H1 (cell line): ENCODE results near the gene MICOS13. TPM values are rescaled to one million over a fixed set of nuclear protein-coding genes. Genes with fewer than 3 reads are reported as not detected.

Experiments
- CTCF ChIA-PET: fragments of 300-600 bp; sonication (Branson Sonifier 250); formaldehyde crosslinking; loops from one replicate; lab custom pipeline; 2021; ENCODE audit not compliant: partially characterized antibody; lab: Charles Lee
- POLR2A ChIA-PET: fragments of 300-600 bp; sonication (Branson Sonifier 250); formaldehyde crosslinking; loops from one replicate; lab custom pipeline; 2021; ENCODE audit warnings: inconsistent platforms; ENCODE audit not compliant: partially characterized antibody; lab: Charles Lee
- DNase-seq, 2 experiments: peaks; one replicate each; pipeline versions ENCODE4 v3.0.0 to v3.0.0-alpha.2; 2010 to 2022; ENCODE audit warnings: low spot score in 2 of 2, low read depth in 1 of 2, mixed read lengths in 1 of 2
- FAIRE-seq: peaks from 2 replicates; lab custom pipeline; 2011; peaks lifted over from hg19 to GRCh38; lab: Jason Lieb, UNC
- H2AFZ ChIP-seq: 2 replicates; pipeline ENCODE4 v1.8.1; 2012; ENCODE audit warnings: low read length, inconsistent platforms
- H2AK5ac ChIP-seq: 2 replicates; pipeline ENCODE4 v1.6.1; 2013; ENCODE audit warnings: low read depth, low read length
- H2BK120ac ChIP-seq: replicated peaks from 2 replicates; pipeline ENCODE3; 2013; ENCODE audit warnings: low read depth, low read length, inconsistent platforms
- H2BK12ac ChIP-seq: 2 replicates; pipeline ENCODE4 v1.6.1; 2013; ENCODE audit warnings: low read depth, low read length
- H2BK15ac ChIP-seq: 2 replicates; pipeline ENCODE4 v1.6.1; 2013; ENCODE audit warnings: low read length
- H2BK20ac ChIP-seq: 2 replicates; pipeline ENCODE4 v1.6.1; 2013; ENCODE audit warnings: low read length
- H2BK5ac ChIP-seq: 2 replicates; pipeline ENCODE4 v1.6.1; 2013; ENCODE audit warnings: low read depth, low read length
- H3K14ac ChIP-seq: 2 replicates; pipeline ENCODE4 v1.6.1; 2013; ENCODE audit warnings: inconsistent platforms; ENCODE audit not compliant: insufficient read length
- H3K18ac ChIP-seq: 2 replicates; pipeline ENCODE4 v1.6.1; 2013; ENCODE audit warnings: low read length; ENCODE audit errors: extremely low read depth
- H3K23ac ChIP-seq: 2 replicates; pipeline ENCODE4 v1.6.1; 2013; ENCODE audit warnings: inconsistent platforms; ENCODE audit not compliant: insufficient read length
- H3K23me2 ChIP-seq: 2 replicates; pipeline ENCODE4 v1.6.1; 2013; ENCODE audit warnings: low read depth, low read length
- H3K27ac ChIP-seq: 2 replicates; pipeline ENCODE4 v1.6.1; 2011; ENCODE audit warnings: low read depth, low read length, inconsistent platforms
- H3K27me3 ChIP-seq, 4 experiments: replicated peaks in 1 of 4; 1 replicate in 1 of 4; 2 replicates in 3 of 4; pipeline versions ENCODE4 v1.6.1 to v1.8.1; 2011 to 2013; ENCODE audit warnings: low read length in 3 of 4, mild to moderate bottlenecking in 3 of 4, inconsistent platforms in 2 of 4, mixed read lengths in 2 of 4, moderate library complexity in 1 of 4; ENCODE audit not compliant: control insufficient read depth in 3 of 4, insufficient read depth in 3 of 4; ENCODE audit errors: extremely low read depth in 1 of 4
- H3K36me3 ChIP-seq, 4 experiments: 2 replicates each; pipeline versions ENCODE4 v1.6.1 to v1.8.1; 2011 to 2013; ENCODE audit warnings: mild to moderate bottlenecking in 4 of 4, low read length in 3 of 4, moderate library complexity in 2 of 4, control low read depth in 1 of 4, inconsistent platforms in 1 of 4; ENCODE audit not compliant: insufficient read depth in 4 of 4, control insufficient read depth in 2 of 4
- H3K4ac ChIP-seq: replicated peaks from 2 replicates; pipeline ENCODE3; 2013; ENCODE audit warnings: low read length, low read depth, mixed read lengths, inconsistent platforms; ENCODE audit not compliant: insufficient read length
- H3K4me1 ChIP-seq, 4 experiments: replicated peaks in 1 of 4; 1 replicate in 1 of 4; 2 replicates in 3 of 4; pipeline versions ENCODE4 v1.6.1 to v1.8.1; 2011 to 2013; ENCODE audit warnings: low read length in 3 of 4, inconsistent platforms in 2 of 4, mixed read lengths in 1 of 4; ENCODE audit not compliant: insufficient read depth in 4 of 4, control insufficient read depth in 3 of 4
- H3K4me2 ChIP-seq, 2 experiments: 2 replicates each; pipeline versions ENCODE4 v1.6.1 to v1.8.1; 2011 to 2013; ENCODE audit warnings: low read depth in 2 of 2, low read length in 2 of 2, control low read depth in 1 of 2, inconsistent platforms in 1 of 2, mild to moderate bottlenecking in 1 of 2; ENCODE audit not compliant: insufficient read depth in 1 of 2
- H3K4me3 ChIP-seq, 4 experiments: fragments of 200-600, 300-600 bp in 1 of 4; sonication (generic), shearing (Covaris generic), sonication (Bioruptor Twin) in 1 of 4; 2 replicates each; pipeline versions ENCODE4 v1.5.1 to v1.8.1; 2011 to 2016; ENCODE audit warnings: low read length in 4 of 4, low read depth in 3 of 4, control low read depth in 2 of 4, inconsistent platforms in 2 of 4, mild to moderate bottlenecking in 2 of 4, mixed read lengths in 1 of 4, moderate library complexity in 1 of 4; ENCODE audit not compliant: insufficient read depth in 2 of 4; ENCODE audit errors: extremely low read depth in 1 of 4
- H3K56ac ChIP-seq: replicated peaks from 2 replicates; pipeline ENCODE3; 2013; ENCODE audit warnings: low read depth, mild to moderate bottlenecking, mixed read lengths, low read length, inconsistent platforms; ENCODE audit not compliant: insufficient read length
- H3K79me1 ChIP-seq: 2 replicates; pipeline ENCODE4 v1.6.1; 2013; ENCODE audit warnings: low read depth, low read length, control low read depth
- H3K79me2 ChIP-seq, 2 experiments: 2 replicates each; pipeline versions ENCODE4 v1.6.1 to v1.8.1; 2012 to 2013; ENCODE audit warnings: low read length in 2 of 2, mild to moderate bottlenecking in 2 of 2, inconsistent platforms in 1 of 2; ENCODE audit not compliant: insufficient read depth in 2 of 2, control insufficient read depth in 1 of 2
- H3K9ac ChIP-seq, 4 experiments: replicated peaks in 1 of 4; 1 replicate in 1 of 4; 2 replicates in 3 of 4; pipeline versions ENCODE4 v1.6.1 to v1.8.1; 2011 to 2013; ENCODE audit warnings: low read depth in 3 of 4, low read length in 3 of 4, control low read depth in 2 of 4, mild to moderate bottlenecking in 2 of 4, moderate library complexity in 2 of 4, inconsistent platforms in 1 of 4; ENCODE audit errors: extremely low read depth in 1 of 4
- H3K9me3 ChIP-seq, 2 experiments: 2 replicates each; pipeline versions ENCODE4 v1.6.1 to v1.8.1; 2012 to 2013; ENCODE audit warnings: mild to moderate bottlenecking in 2 of 2, moderate library complexity in 2 of 2, control low read depth in 1 of 2, inconsistent platforms in 1 of 2, low read depth in 1 of 2, low read length in 1 of 2, mixed read lengths in 1 of 2; ENCODE audit not compliant: insufficient read depth in 2 of 2
- H4K20me1 ChIP-seq, 2 experiments: replicated peaks in 1 of 2; 2 replicates each; pipeline versions ENCODE3 to v1.8.1; 2011 to 2013; ENCODE audit warnings: inconsistent platforms in 2 of 2, low read length in 2 of 2, mild to moderate bottlenecking in 1 of 2; ENCODE audit not compliant: insufficient read depth in 2 of 2, control insufficient read depth in 1 of 2
- H4K5ac ChIP-seq: 2 replicates; pipeline ENCODE4 v1.6.1; 2013; ENCODE audit warnings: low read length, low read depth, mixed read lengths, inconsistent platforms; ENCODE audit not compliant: insufficient read length
- H4K8ac ChIP-seq: 2 replicates; pipeline ENCODE4 v1.8.0; 2013; ENCODE audit warnings: mild to moderate bottlenecking, moderate library complexity, low read length, inconsistent platforms; ENCODE audit not compliant: insufficient read depth; ENCODE audit errors: extremely low read depth
- H4K91ac ChIP-seq: replicated peaks from 2 replicates; pipeline ENCODE3; 2013; ENCODE audit warnings: low read length, mixed read lengths, inconsistent platforms; ENCODE audit not compliant: insufficient read length
- KDM1A ChIP-seq: fragments of 200-600, 300-600 bp; sonication (generic); IDR thresholded peaks from 2 replicates; pipeline ENCODE4 v1.7.1; 2016; ENCODE audit warnings: mild to moderate bottlenecking, low read length, borderline replicate concordance
- MAFK ChIP-seq: IDR thresholded peaks from 2 replicates; pipeline ENCODE4 v1.6.1; 2012; ENCODE audit warnings: low read depth, mild to moderate bottlenecking, improper control_type of control experiment, low read length
- PHF8 ChIP-seq: fragments of 200-600 bp; sonication (generic); conservative IDR thresholded peaks from 2 replicates; pipeline ENCODE4 v1.7.1; 2012; ENCODE audit warnings: low read depth, mild to moderate bottlenecking, inconsistent platforms, low read length, moderate library complexity
- POLR2AphosphoS5 ChIP-seq: IDR thresholded peaks from 2 replicates; pipeline ENCODE4 v1.6.1; 2011; ENCODE audit warnings: low read depth, low read length
- POU5F1 ChIP-seq: IDR thresholded peaks from 2 replicates; pipeline ENCODE4 v1.6.1; 2011; ENCODE audit warnings: low read depth, mild to moderate bottlenecking, low read length, moderate library complexity
- SIN3A ChIP-seq, 2 experiments: IDR thresholded peaks in 1 of 2; conservative IDR thresholded peaks in 1 of 2; 2 replicates each; pipeline ENCODE4 v1.6.1; 2011 to 2012; ENCODE audit warnings: low read length in 2 of 2, improper control_type of control experiment in 1 of 2, low read depth in 1 of 2, mild to moderate bottlenecking in 1 of 2
- SIRT6 ChIP-seq: IDR thresholded peaks from one replicate; pipeline ENCODE4 v1.7.1; 2012; ENCODE audit warnings: low read length, inconsistent platforms
- SP1 ChIP-seq: IDR thresholded peaks from 2 replicates; pipeline ENCODE4 v1.6.1; 2011; ENCODE audit warnings: low read depth, low read length
- SP2 ChIP-seq: IDR thresholded peaks from 2 replicates; pipeline ENCODE4 v1.6.1; 2012; ENCODE audit warnings: mild to moderate bottlenecking, low read length, inconsistent platforms
- SP4 ChIP-seq: IDR thresholded peaks from 2 replicates; pipeline ENCODE4 v1.6.1; 2012; ENCODE audit warnings: low read length, inconsistent platforms
- TCF12 ChIP-seq: IDR thresholded peaks from 2 replicates; pipeline ENCODE4 v1.6.1; 2011; ENCODE audit warnings: low read depth, mild to moderate bottlenecking, low read length
- TEAD4 ChIP-seq: IDR thresholded peaks from 2 replicates; pipeline ENCODE4 v1.6.1; 2012; ENCODE audit warnings: low read depth, low read length, inconsistent platforms, mixed read lengths
- YY1 ChIP-seq: IDR thresholded peaks from 2 replicates; pipeline ENCODE4 v1.6.1; 2011; ENCODE audit warnings: low read depth, mild to moderate bottlenecking, low read length
- WGBS, 2 experiments: shearing (Covaris generic) in 1 of 2; methylation state at CpG; one replicate each; pipeline versions ENCODE4 v1.1.6 to v1.1.7; 2013 to 2015; ENCODE audit warnings: low lambda C conversion rate in 2 of 2, mixed read lengths in 2 of 2, inconsistent platforms in 1 of 2, low coverage in 1 of 2, missing lambda C conversion rate in 1 of 2; ENCODE audit not compliant: insufficient replicate concordance in 2 of 2, insufficient coverage in 1 of 2, insufficient read length in 1 of 2; ENCODE audit errors: extremely low coverage in 1 of 2, missing lambda C conversion rate in 1 of 2; 5-methylcytosine and 5-hydroxymethylcytosine counted together
- polyA plus RNA-seq, 7 experiments: library from polyadenylated mRNA; depleted of rRNA in 3 of 7; stranded (reverse) in 5 of 7; unstranded in 2 of 7; fragments of >200 nt in 5 of 7; fragments of 200-250 nt in 2 of 7; gene quantifications; 1 replicate in 5 of 7; 2 replicates in 1 of 7; 4 replicates in 1 of 7; pipeline versions ENCODE4 v1.2.1 to v1.2.3, GENCODE V29; 2011 to 2013; ENCODE audit warnings: missing spikeins in 2 of 7, mixed read lengths in 2 of 7
- total RNA-seq: library from RNA; stranded (reverse); fragmentation: NEBNext Ultra II Directional; extraction: Animal tissue kit (Norgen Biotek cat#: 25700); gene quantifications from 2 replicates; pipeline ENCODE4 v1.2.1, GENCODE V29; 2021

MICOS13 gene
- total and polyA plus RNA-seq, 2 of the 8 experiments (the other 6 are each of a cell fraction or from before 2014, with no cell fraction given) = 17.3 to 36.1 TPM

- Histone ChIP-seq H3K4ac (no peak overlapping the region), H2BK15ac (no peak overlapping the region), H3K4me3 (no peak overlapping the region), H2BK20ac (no peak overlapping the region), H3K14ac (no peak overlapping the region), H2BK12ac (no peak overlapping the region), H4K91ac (no peak overlapping the region), H3K36me3 (peaks cover 16 to 31% (median 22%) of the 10 kb centered on the region in 4 experiments), H4K20me1 (peaks cover 0 to 5% of the 10 kb centered on the region in 2 experiments), H3K4me1 (peaks cover 0 to 9% (median 6%) of the 10 kb centered on the region in 4 experiments; a peak in 5 of 7 replicates), H3K79me1 (0 out of 2 replicates have a peak, but pooled peaks cover 3% of the 10 kb centered on the region), H3K79me2 (no peaks in the 10 kb centered on the region), H2AFZ (no peak overlapping the region), H4K8ac (no peak overlapping the region), H3K23ac (no peak overlapping the region), H3K9me3 (no peaks in the 10 kb centered on the region), H3K23me2 (peaks cover 7% of the 10 kb centered on the region; the same call in 1 of the 2 replicates), H2BK5ac (no peak overlapping the region), H2BK120ac (no peak overlapping the region), H3K27ac (no peak overlapping the region), H4K5ac (no peak overlapping the region), H3K18ac (no peak overlapping the region), H3K4me2 (no peak overlapping the region), H3K9ac (no peak overlapping the region), H3K27me3 (no peaks in the 10 kb centered on the region), H2AK5ac (no peak overlapping the region), H3K56ac (no peak overlapping the region)
- CTCF ChIA-PET = interaction anchor here (0.7 to 1.4 kb wide), 3 partner anchors 15 to 29 kb away, joined by 4 to 5 read pairs (median 5); no protein-coding TSS in a partner anchor
- TF ChIP-seq POLR2AphosphoS5 (no peak), SIN3A (conservative IDR thresholded peaks at IDR 0.05 in 1 of 2, IDR thresholded peaks at IDR 0.05 in 1 of 2; ENCODE audit: low read depth in 1 of 2, low read length in 2 of 2) (no peak), MAFK (no peak), TEAD4 (no peak), YY1 (no peak), PHF8 (no peak), KDM1A (no peak), TCF12 (no peak), POU5F1 (no peak), SIRT6 (no peak), SP4 (no peak), SP2 (no peak), SP1 (no peak)
- WGBS, 2 experiments = 91% methylated on average over 7 of the region's 7 CpGs; no CpG with 5 or more reads in 1 of the 2 experiments
- FAIRE-seq (no peak), DNase-seq (no peak)
- POLR2A ChIA-PET = interaction anchor here (0.6 to 2.7 kb wide), 4 partner anchors 15 to 50 kb away, joined by 3 to 10 read pairs (median 6); partner anchors contain the start of gene RPL36
These were observed 8.7 kb downstream of the MICOS13 start for GRCh38 chr19:5671600-5671999.
